H1 (cell line): ENCODE results near the gene WDR3. TPM values are rescaled to one million over a fixed set of nuclear protein-coding genes. Genes with fewer than 3 reads are reported as not detected.

Experiments
- GABPA ChIP-seq: IDR thresholded peaks from 2 replicates; pipeline ENCODE4 v1.6.1; 2011; ENCODE audit warnings: mild to moderate bottlenecking, low read length, moderate library complexity, borderline replicate concordance; ENCODE audit not compliant: insufficient read depth
- HDAC2 ChIP-seq, 2 experiments: fragments of 300-600 bp in 1 of 2; sonication (generic) in 1 of 2; IDR thresholded peaks; 2 replicates each; pipeline ENCODE4 v1.6.1; 2011 to 2012; ENCODE audit warnings: low read depth in 2 of 2, low read length in 2 of 2, mild to moderate bottlenecking in 2 of 2, moderate library complexity in 2 of 2, borderline replicate concordance in 1 of 2, inconsistent platforms in 1 of 2
- JUND ChIP-seq: IDR thresholded peaks from 2 replicates; pipeline ENCODE4 v1.6.1; 2011; ENCODE audit warnings: mild to moderate bottlenecking, improper control_type of control experiment, low read length
- KDM5A ChIP-seq: fragments of 200-600 bp; IDR thresholded peaks from 2 replicates; pipeline ENCODE4 v1.7.1; 2012; ENCODE audit warnings: mild to moderate bottlenecking, low read length, inconsistent platforms, mixed read lengths
- RAD21 ChIP-seq, 2 experiments: IDR thresholded peaks in 1 of 2; conservative IDR thresholded peaks in 1 of 2; 2 replicates each; pipeline ENCODE4 v1.6.1; 2011; ENCODE audit warnings: low read depth in 2 of 2, low read length in 2 of 2, improper control_type of control experiment in 1 of 2, inconsistent platforms in 1 of 2, mild to moderate bottlenecking in 1 of 2, moderate library complexity in 1 of 2
- polyA plus RNA-seq, 7 experiments: library from polyadenylated mRNA; depleted of rRNA in 3 of 7; stranded (reverse) in 5 of 7; unstranded in 2 of 7; fragments of >200 nt in 5 of 7; fragments of 200-250 nt in 2 of 7; gene quantifications; 1 replicate in 5 of 7; 2 replicates in 1 of 7; 4 replicates in 1 of 7; pipeline versions ENCODE4 v1.2.1 to v1.2.3, GENCODE V29; 2011 to 2013; ENCODE audit warnings: missing spikeins in 2 of 7, mixed read lengths in 2 of 7
- total RNA-seq: library from RNA; stranded (reverse); fragmentation: NEBNext Ultra II Directional; extraction: Animal tissue kit (Norgen Biotek cat#: 25700); gene quantifications from 2 replicates; pipeline ENCODE4 v1.2.1, GENCODE V29; 2021

The WDR3 gene
- total and polyA plus RNA-seq, 2 of the 8 experiments (the other 6 are each of a cell fraction or from before 2014, with no cell fraction given) = 18.2 to 67.9 TPM

- no peak for TF ChIP-seq RAD21 (IDR thresholded peaks at IDR 0.05 in 1 of 2, conservative IDR thresholded peaks at IDR 0.05 in 1 of 2; ENCODE audit: low read depth in 2 of 2, low read length in 2 of 2)
- TF ChIP-seq GABPA = no peak
- no peak for TF ChIP-seq KDM5A
- TF ChIP-seq HDAC2 (IDR thresholded peaks at IDR 0.05; ENCODE audit: borderline replicate concordance in 1 of 2, low read depth in 2 of 2, low read length in 2 of 2) = no peak
- no peak for TF ChIP-seq JUND
Measured at GRCh38 chr1:117971777-117972176, 42.2 kb downstream of the WDR3 start (continued).
